CD4-positive, alpha-beta T cell (primary cell): ENCODE measurements around the gene LRRC53. TPM values are rescaled to one million over a fixed set of nuclear protein-coding genes. Genes with fewer than 3 reads are reported as not detected.

Experiments
- ATAC-seq: fragments of 200-7000 bp; cut with Tn5 transposase; one replicate; pipeline ENCODE4 v1.10.0; 2022; ENCODE audit warnings: mild to moderate bottlenecking; ENCODE audit not compliant: poor library complexity
- CTCF ChIA-PET: fragments of 350-600 bp; sonication (Branson Sonifier 250); formaldehyde crosslinking; loops from one replicate; lab custom pipeline; 2021; ENCODE audit warnings: antibody characterized with exemption, inconsistent platforms; lab: Charles Lee
- POLR2A ChIA-PET: fragments of 350-600 bp; sonication (Branson Sonifier 250); formaldehyde crosslinking; loops from one replicate; lab custom pipeline; 2021; ENCODE audit warnings: antibody characterized with exemption, inconsistent platforms; lab: Charles Lee
- DNase-seq, 14 experiments: peaks; one replicate each; pipeline ENCODE4 v3.0.0-alpha.2; 2013 to 2020; ENCODE audit warnings: mixed read lengths in 2 of 14
- H3K27ac ChIP-seq, 2 donors: one replicate each; pipeline versions ENCODE4 v1.5.1 to v1.7.0; 2013; ENCODE audit warnings: low read length in 2 of 2, low read depth in 1 of 2, mild to moderate bottlenecking in 1 of 2
- H3K27me3 ChIP-seq, 2 experiments: 1 replicate in 1 of 2; 2 replicates in 1 of 2; pipeline versions ENCODE4 v1.6.1 to v1.7.0; 2013; ENCODE audit warnings: low read length in 2 of 2, control low read depth in 1 of 2, mild to moderate bottlenecking in 1 of 2, moderate library complexity in 1 of 2; ENCODE audit not compliant: insufficient read depth in 2 of 2, control insufficient read depth in 1 of 2
- H3K36me3 ChIP-seq: one replicate; pipeline ENCODE4 v1.6.1; 2013; ENCODE audit warnings: low read length, control low read depth; ENCODE audit not compliant: insufficient read depth
- H3K4me1 ChIP-seq: one replicate; pipeline ENCODE4 v1.6.1; 2013; ENCODE audit warnings: low read length, control low read depth; ENCODE audit not compliant: insufficient read depth
- H3K4me3 ChIP-seq: one replicate; pipeline ENCODE4 v1.5.1; 2013; ENCODE audit warnings: mild to moderate bottlenecking, low read length, moderate library complexity
- H3K9me3 ChIP-seq, 2 experiments: 1 replicate in 1 of 2; 2 replicates in 1 of 2; pipeline versions ENCODE4 v1.6.1 to v1.7.0; 2013; ENCODE audit warnings: low read length in 2 of 2, mild to moderate bottlenecking in 2 of 2, control low read depth in 1 of 2, moderate library complexity in 1 of 2; ENCODE audit not compliant: control insufficient read depth in 1 of 2, insufficient read depth in 1 of 2
- H3K27ac Mint-ChIP-seq: one replicate; pipeline ENCODE4 v1.8.0; 2020; ENCODE audit warnings: mixed read lengths
- H3K27me3 Mint-ChIP-seq: one replicate; pipeline ENCODE4 v1.8.0; 2021; ENCODE audit warnings: mixed read lengths
- H3K36me3 Mint-ChIP-seq: one replicate; pipeline ENCODE4 v1.8.0; 2021; ENCODE audit warnings: low read depth, mixed read lengths
- H3K4me1 Mint-ChIP-seq: one replicate; pipeline ENCODE4 v1.8.0; 2021; ENCODE audit warnings: low read depth, mixed read lengths
- H3K4me3 Mint-ChIP-seq: one replicate; pipeline ENCODE4 v1.8.0; 2020; ENCODE audit warnings: mild to moderate bottlenecking, mixed read lengths
- H3K9me3 Mint-ChIP-seq: one replicate; pipeline ENCODE4 v1.8.0; 2020; ENCODE audit warnings: mixed read lengths
- intact Hi-C, 2 experiments: fragments of 100-400 bp; cut with DNase I in 1 of 2; cut with micrococcal nuclease in 1 of 2; formaldehyde crosslinking; loops; one replicate each; pipeline versions ENCODE4 v1.15.1 to v1.9.0; 2023 to 2025; cut with DNase I, micrococcal nuclease
- total RNA-seq, 174 experiments: library from RNA in 2 of 174; stranded (reverse) in 2 of 174; gene quantifications; one replicate each; pipeline ENCODE4 v1.2.3 and lab custom pipeline; 2021 to 2026
- TF ChIP-seq, protein P1 (sequence below): fragments of 200-600 bp; IDR thresholded peaks from one replicate; pipeline ENCODE4 v1.8.0; 2022; ENCODE audit warnings: antibody characterized with exemption, mild to moderate bottlenecking

The LRRC53 gene
- total RNA-seq, 2 experiments from 2014 or later = not detected

DNA sequence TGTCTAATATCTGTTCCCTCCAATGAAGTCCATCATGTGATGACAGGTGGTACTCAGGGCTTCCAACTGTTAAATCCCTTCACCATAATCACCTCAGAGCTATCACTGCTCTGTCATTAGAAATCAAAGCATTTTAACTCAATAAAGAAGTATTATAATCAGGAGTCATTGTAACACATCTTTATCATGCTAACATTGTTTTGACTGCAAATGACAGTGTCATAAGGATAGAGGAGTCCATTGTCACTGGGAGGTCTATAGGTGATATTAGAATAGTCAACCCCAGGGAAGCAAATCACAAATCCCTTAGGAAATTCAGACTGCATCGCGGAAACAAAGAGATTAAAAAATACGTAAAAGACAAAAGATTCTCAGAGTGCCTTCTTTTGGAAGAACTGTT, 30.8 kb downstream of the LRRC53 start:
- TF ChIP-seq, protein P1, sequence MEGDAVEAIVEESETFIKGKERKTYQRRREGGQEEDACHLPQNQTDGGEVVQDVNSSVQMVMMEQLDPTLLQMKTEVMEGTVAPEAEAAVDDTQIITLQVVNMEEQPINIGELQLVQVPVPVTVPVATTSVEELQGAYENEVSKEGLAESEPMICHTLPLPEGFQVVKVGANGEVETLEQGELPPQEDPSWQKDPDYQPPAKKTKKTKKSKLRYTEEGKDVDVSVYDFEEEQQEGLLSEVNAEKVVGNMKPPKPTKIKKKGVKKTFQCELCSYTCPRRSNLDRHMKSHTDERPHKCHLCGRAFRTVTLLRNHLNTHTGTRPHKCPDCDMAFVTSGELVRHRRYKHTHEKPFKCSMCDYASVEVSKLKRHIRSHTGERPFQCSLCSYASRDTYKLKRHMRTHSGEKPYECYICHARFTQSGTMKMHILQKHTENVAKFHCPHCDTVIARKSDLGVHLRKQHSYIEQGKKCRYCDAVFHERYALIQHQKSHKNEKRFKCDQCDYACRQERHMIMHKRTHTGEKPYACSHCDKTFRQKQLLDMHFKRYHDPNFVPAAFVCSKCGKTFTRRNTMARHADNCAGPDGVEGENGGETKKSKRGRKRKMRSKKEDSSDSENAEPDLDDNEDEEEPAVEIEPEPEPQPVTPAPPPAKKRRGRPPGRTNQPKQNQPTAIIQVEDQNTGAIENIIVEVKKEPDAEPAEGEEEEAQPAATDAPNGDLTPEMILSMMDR = no peak
- Mint-ChIP-seq H3K36me3 (no peaks in the 10 kb centered on the region), H3K27ac (no peak overlapping the region), H3K27me3 (peaks cover 12% of the 10 kb centered on the region), H3K4me1 (no peaks in the 10 kb centered on the region), H3K4me3 (no peak overlapping the region), H3K9me3 (no peaks in the 10 kb centered on the region)
- intact Hi-C loops = no loop called here
- H3K36me3 ChIP-seq = no peaks in the 10 kb centered on the region
- CTCF ChIA-PET = no interaction called here
- DNase-seq = no peak
- H3K4me3 ChIP-seq = no peak overlapping the region
- H3K27me3 ChIP-seq = no peaks in the 10 kb centered on the region
- H3K4me1 ChIP-seq = no peaks in the 10 kb centered on the region
- H3K9me3 ChIP-seq = no peaks in the 10 kb centered on the region
- POLR2A ChIA-PET = no interaction called here
- no peak for ATAC-seq
- no peak overlapping the region for H3K27ac ChIP-seq

DNA sequence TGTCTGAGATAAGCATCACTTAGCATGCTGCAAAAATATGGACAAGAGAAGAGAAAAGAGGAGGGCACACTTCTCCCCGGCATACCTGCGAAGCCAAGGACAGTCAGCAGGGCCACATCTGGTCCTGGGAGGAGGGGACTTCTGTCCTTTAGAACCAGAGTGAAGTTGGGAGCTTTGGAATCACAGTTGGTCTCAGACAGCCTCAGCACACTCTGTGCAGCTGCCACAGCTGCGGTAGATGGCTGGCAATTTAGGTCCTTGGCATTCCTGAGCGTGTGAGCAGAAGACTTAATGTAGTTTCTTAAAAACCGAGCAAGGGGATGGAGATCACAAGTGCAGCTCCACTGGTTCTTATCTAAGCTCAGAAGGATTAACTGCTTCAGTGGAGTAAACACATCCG, 32.3 kb downstream of the LRRC53 start:
- ATAC-seq = no peak
- Mint-ChIP-seq H3K4me1 (no peaks in the 10 kb centered on the region), H3K27ac (no peak overlapping the region), H3K9me3 (no peaks in the 10 kb centered on the region), H3K36me3 (no peaks in the 10 kb centered on the region), H3K4me3 (no peak overlapping the region), H3K27me3 (peaks cover 18% of the 10 kb centered on the region)
- no peak overlapping the region for H3K27ac ChIP-seq
- TF ChIP-seq, protein P1 = no peak
- no peaks in the 10 kb centered on the region for H3K36me3 ChIP-seq
- H3K27me3 ChIP-seq = no peaks in the 10 kb centered on the region
- no peaks in the 10 kb centered on the region for H3K9me3 ChIP-seq
- POLR2A ChIA-PET = no interaction called here
- intact Hi-C loops = no loop called here
- CTCF ChIA-PET = no interaction called here
- no peak for DNase-seq
- H3K4me1 ChIP-seq = no peaks in the 10 kb centered on the region
- H3K4me3 ChIP-seq = no peak overlapping the region

DNA sequence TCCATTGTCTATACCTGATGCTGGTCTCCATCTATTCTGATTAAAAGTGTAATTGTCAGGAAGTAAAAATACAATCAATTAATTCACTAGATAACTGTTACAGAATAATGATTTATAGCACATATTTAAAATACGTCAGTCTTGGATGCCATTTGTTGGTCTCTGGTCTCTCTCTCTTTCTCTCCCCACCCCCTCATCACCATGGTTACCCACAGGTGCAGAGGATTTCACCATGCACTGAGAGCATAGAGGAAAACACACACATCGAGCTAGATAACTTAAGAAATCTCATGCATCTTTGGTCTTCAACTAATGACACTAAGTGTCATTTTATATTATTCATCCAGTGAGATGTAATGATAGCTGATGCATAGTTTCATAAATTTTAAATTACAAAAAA, 33.4 kb downstream of the LRRC53 start:
- no peaks in the 10 kb centered on the region for H3K4me1 ChIP-seq
- intact Hi-C loops = no loop called here
- H3K9me3 Mint-ChIP-seq = no peaks in the 10 kb centered on the region
- POLR2A ChIA-PET = no interaction called here
- H3K4me3 Mint-ChIP-seq = no peak overlapping the region
- TF ChIP-seq, protein P1 = no peak
- H3K27me3 Mint-ChIP-seq = peaks cover 18% of the 10 kb centered on the region
- H3K9me3 ChIP-seq = no peaks in the 10 kb centered on the region
- H3K4me1 Mint-ChIP-seq = no peaks in the 10 kb centered on the region
- H3K4me3 ChIP-seq = no peak overlapping the region
- CTCF ChIA-PET = no interaction called here
- no peak overlapping the region for H3K27ac ChIP-seq
- H3K27ac Mint-ChIP-seq = no peak overlapping the region
- no peak for ATAC-seq
- no peaks in the 10 kb centered on the region for H3K36me3 Mint-ChIP-seq
- no peak for DNase-seq
- no peaks in the 10 kb centered on the region for H3K27me3 ChIP-seq
- no peaks in the 10 kb centered on the region for H3K36me3 ChIP-seq
